SK-N-MC (cell line): ENCODE results near the gene UQCRQ.

Experiments used
- DNase-seq: peaks from one replicate; pipeline ENCODE4 v3.0.0-alpha.2; 2011; ENCODE audit warnings: low read depth, low spot score
- H3K27ac ChIP-seq: fragments of 200-600 bp; sonication (generic); 2 replicates; pipeline ENCODE4 v1.5.1; 2016; ENCODE audit warnings: mixed run types
- H3K36me3 ChIP-seq: fragments of 200-600 bp; sonication (generic); 2 replicates; pipeline ENCODE4 v1.6.1; 2017; ENCODE audit warnings: antibody characterized with exemption, low read length, mixed read lengths; ENCODE audit not compliant: insufficient read depth
- H3K4me3 ChIP-seq: fragments of 200-600 bp; sonication (generic); 2 replicates; pipeline ENCODE4 v1.5.1; 2016
- H3K9ac ChIP-seq: fragments of 200-600 bp; sonication (generic); 2 replicates; pipeline ENCODE4 v1.8.0; 2017; ENCODE audit warnings: mixed run types, mixed read lengths; ENCODE audit not compliant: insufficient read length
- H3K9me3 ChIP-seq: fragments of 200-600 bp; sonication (generic); 2 replicates; pipeline ENCODE4 v1.6.1; 2017; ENCODE audit warnings: low read depth, mild to moderate bottlenecking, antibody characterized with exemption, low read length, moderate library complexity, mixed read lengths
- EZH2 ChIP-seq: fragments of 200-600 bp; sonication (generic); IDR thresholded peaks from one replicate; pipeline ENCODE4 v1.6.1; 2017; ENCODE audit warnings: antibody characterized with exemption
- FOXP2 ChIP-seq: optimal IDR thresholded peaks from 2 replicates; pipeline ENCODE3; 2011; ENCODE audit warnings: mild to moderate bottlenecking, moderate library complexity; ENCODE audit not compliant: insufficient read depth; ENCODE audit errors: extremely low read length, control extremely low read depth
- POLR2AphosphoS5 ChIP-seq: IDR thresholded peaks from 2 replicates; pipeline ENCODE4 v1.6.1; 2012; ENCODE audit warnings: mild to moderate bottlenecking, low read depth, low read length, borderline replicate concordance

Gene UQCRQ

GRCh38 chr5:132866342-132867045 is at the start of gene UQCRQ, which contains the start of gene GDF9:
Gene UQCRQ, plus strand, starts transcription at chr5:132866642. Its CDS starts 240 bp downstream, at chr5:132866882.
Gene GDF9, minus strand, starts transcription at chr5:132866469. Its CDS starts 1,936 bp downstream, at chr5:132864533.
- TF ChIP-seq POLR2AphosphoS5, result peak; percentile 99
- no peak for TF ChIP-seq EZH2
- H3K9me3 ChIP-seq, result no peaks in the 10 kb centered on the region

GRCh38 chr5:132817011-132817410 is 49.4 kb upstream of the UQCRQ start:
- Histone ChIP-seq H3K9ac (peak overlapping the region; percentile 11), H3K36me3 (no peaks in the 10 kb centered on the region), H3K9me3 (no peaks in the 10 kb centered on the region), H3K27ac (peak overlapping the region; percentile 65), H3K4me3 (no peak overlapping the region)
- no peak for DNase-seq
- TF ChIP-seq POLR2AphosphoS5 (no peak), FOXP2 (no peak), EZH2 (no peak)

More at GRCh38 chr5:132866342-132867045, at the start of gene UQCRQ, which contains the start of gene GDF9:
- Histone ChIP-seq H3K27ac (peak within 1 kb of the TSS; percentile 87), H3K9ac (peak within 1 kb of the TSS; percentile 98), H3K36me3 (peaks cover 31% of the 10 kb centered on the region), H3K4me3 (peak within 1 kb of the TSS; percentile 95)
- DNase-seq, result peak; percentile 98

- TF ChIP-seq POLR2AphosphoS5 (no peak), FOXP2 (no peak), EZH2 (no peak)
- H3K9ac ChIP-seq, result no peak overlapping the region
- no peaks in the 10 kb centered on the region for H3K36me3 ChIP-seq
- no peak overlapping the region for H3K4me3 ChIP-seq
- no peaks in the 10 kb centered on the region for H3K9me3 ChIP-seq
- DNase-seq, result no peak
- H3K27ac ChIP-seq, result no peak overlapping the region
These were observed 47.0 kb upstream of the UQCRQ start for GRCh38 chr5:132819468-132819867.

- TF ChIP-seq POLR2AphosphoS5 (no peak), FOXP2 (no peak)
- Histone ChIP-seq H3K27ac (no peak overlapping the region), H3K9ac (no peak overlapping the region), H3K36me3 (no peaks in the 10 kb centered on the region), H3K9me3 (no peaks in the 10 kb centered on the region), H3K4me3 (no peak overlapping the region)
- DNase-seq, result peak; percentile 65
These were observed 46.2 kb upstream of the UQCRQ start for GRCh38 chr5:132820162-132820754.

- TF ChIP-seq POLR2AphosphoS5 (no peak), FOXP2 (no peak), EZH2 (no peak)
- Histone ChIP-seq H3K4me3 (no peak overlapping the region), H3K27ac (no peak overlapping the region), H3K9me3 (no peaks in the 10 kb centered on the region), H3K36me3 (no peaks in the 10 kb centered on the region), H3K9ac (no peak overlapping the region)
- DNase-seq, result no peak
These were observed 45.1 kb upstream of the UQCRQ start for GRCh38 chr5:132821350-132821749.

- no peak overlapping the region for H3K4me3 ChIP-seq
- H3K9ac ChIP-seq, result no peak overlapping the region
- TF ChIP-seq EZH2, result no peak
- no peak for TF ChIP-seq FOXP2
- TF ChIP-seq POLR2AphosphoS5, result no peak
- no peak for DNase-seq
- no peaks in the 10 kb centered on the region for H3K36me3 ChIP-seq
- H3K27ac ChIP-seq, result no peak overlapping the region
- H3K9me3 ChIP-seq, result no peaks in the 10 kb centered on the region
These were observed 44.7 kb upstream of the UQCRQ start for GRCh38 chr5:132821791-132822190.

- Histone ChIP-seq H3K27ac (no peak overlapping the region), H3K4me3 (no peak overlapping the region), H3K36me3 (no peaks in the 10 kb centered on the region), H3K9ac (no peak overlapping the region), H3K9me3 (no peaks in the 10 kb centered on the region)
- DNase-seq, result no peak
- no peak for TF ChIP-seq POLR2AphosphoS5
- TF ChIP-seq EZH2, result no peak
- TF ChIP-seq FOXP2, result no peak
These were observed 43.6 kb upstream of the UQCRQ start for GRCh38 chr5:132822650-132823480.

GRCh38 chr5:132823481-132824050 is 42.9 kb upstream of the UQCRQ start:
- Histone ChIP-seq H3K9me3 (no peaks in the 10 kb centered on the region), H3K36me3 (no peaks in the 10 kb centered on the region), H3K4me3 (no peak overlapping the region), H3K27ac (no peak overlapping the region), H3K9ac (no peak overlapping the region)
- TF ChIP-seq EZH2 (no peak), POLR2AphosphoS5 (no peak), FOXP2 (no peak)
- no peak for DNase-seq
